T-helper 22 cell (primary cell): Measurements from ENCODE around the gene TMEM263.
A peak's percentile ranks its signal among the peaks of the same experiment; 100 is the strongest.

Experiments
- DNase-seq: peaks from one replicate; pipeline ENCODE4 v3.0.0-alpha.2; 2020; ENCODE audit warnings: low read depth

Gene TMEM263

DNA sequence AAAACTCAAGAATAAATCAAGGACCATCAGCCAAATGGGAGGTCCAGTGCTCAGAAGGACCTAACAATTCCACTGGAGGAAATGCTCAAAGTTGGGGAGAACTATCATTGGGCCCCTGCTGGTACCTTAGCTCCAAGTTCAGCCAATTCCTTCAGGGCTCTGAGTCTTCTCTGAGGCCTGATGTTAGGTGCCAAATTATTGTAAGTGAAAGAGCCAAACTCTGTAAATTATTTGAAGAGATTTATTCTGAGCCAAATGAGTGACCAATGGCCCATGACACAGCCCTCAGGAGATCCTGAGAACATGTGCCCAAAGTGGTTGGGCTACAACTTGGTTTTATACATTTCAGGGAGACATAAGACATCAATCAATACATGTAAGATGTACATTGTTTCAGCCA lies 8.2 kb upstream of the TMEM263 start:
- no peak for DNase-seq

DNA sequence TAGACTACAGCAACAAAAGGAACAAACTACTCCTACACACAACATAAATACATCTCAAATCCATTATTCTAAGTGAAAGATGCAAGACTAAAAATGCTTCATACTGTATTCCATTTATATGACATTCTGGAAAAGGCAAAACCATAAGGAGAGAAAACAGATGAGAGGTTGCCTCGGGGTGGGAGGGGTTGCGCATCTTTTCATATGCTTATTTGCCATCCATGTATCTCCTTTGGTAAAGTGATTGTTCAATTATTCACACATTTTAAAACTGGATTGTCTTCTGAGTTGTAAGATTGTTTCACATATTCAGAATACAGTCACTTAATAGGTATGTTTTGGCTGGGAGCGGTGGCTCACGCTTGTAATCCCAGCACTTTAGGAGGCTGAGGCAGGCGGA lies 5.1 kb upstream of the TMEM263 start:
- no peak for DNase-seq

- DNase-seq: no peak
Measured at GRCh38 chr12:106953352-106954250, 2.1 kb upstream of the TMEM263 start.

GRCh38 chr12:106954462-106955376 lies 988 bp upstream of the TMEM263 start:
- DNase-seq: peak; percentile 1

GRCh38 chr12:106956048-106956578 lies 406 bp downstream of the TMEM263 start:
- DNase-seq: peak; percentile 43

DNA sequence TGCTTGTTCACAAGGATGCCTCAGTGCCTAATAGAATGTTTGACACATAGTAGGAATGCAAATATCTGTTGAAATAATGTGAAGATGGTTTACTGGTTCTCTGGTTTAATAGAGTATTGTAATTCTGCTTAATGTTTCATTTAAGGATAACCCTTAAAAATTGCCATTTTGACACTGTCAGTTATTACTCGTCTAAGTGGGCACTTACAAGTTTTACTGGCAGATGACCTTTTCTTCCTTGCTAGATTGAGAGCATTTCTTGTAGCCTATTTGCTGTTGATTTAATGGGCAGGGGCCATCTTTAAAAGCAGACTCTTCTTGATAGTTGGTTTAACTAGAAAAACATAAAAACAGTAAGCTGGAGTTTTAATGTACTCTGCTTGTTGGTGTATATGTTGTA lies 1.9 kb downstream of the TMEM263 start:
- no peak for DNase-seq

DNA sequence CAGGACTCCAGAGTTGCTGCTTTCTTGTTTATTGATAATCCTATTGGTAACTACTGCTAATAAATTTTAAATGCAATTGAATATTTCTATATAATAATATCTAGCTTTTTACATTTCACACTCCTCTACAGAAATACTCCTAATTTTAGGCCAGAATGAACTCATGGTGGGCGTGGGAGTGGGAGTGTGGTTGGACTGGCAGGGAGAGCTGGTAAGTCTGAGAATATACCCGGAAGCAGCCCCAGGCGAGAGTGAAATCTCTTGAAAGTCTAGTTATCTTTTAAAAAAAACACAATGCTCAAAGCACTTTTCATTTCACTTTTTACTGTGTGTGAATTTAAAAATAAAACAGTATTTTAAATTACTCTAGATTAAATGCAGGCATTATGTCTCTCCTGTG lies 4.7 kb downstream of the TMEM263 start:
- DNase-seq: no peak

DNA sequence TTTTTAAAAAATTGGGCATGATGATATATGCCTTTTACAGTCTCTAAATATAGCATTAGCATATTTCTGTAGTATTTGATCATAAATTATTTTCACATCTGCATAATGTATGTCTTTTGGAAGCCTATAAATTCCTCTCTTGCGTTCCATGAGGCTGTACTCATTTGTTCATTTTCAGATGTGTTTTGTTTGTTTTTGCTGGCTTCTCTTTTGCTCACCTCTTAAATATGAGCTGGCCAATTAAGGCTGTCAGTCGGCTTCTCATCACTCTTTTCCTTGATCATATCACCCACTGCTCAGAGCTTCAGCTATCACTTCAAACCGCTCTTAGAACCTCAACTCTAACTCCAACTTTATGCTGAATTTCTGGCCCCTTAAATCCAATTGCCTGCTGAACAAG lies 6.6 kb downstream of the TMEM263 start:
- no peak for DNase-seq

GRCh38 chr12:106964526-106964925 lies 8.8 kb downstream of the TMEM263 start:
- DNase-seq: no peak

DNA sequence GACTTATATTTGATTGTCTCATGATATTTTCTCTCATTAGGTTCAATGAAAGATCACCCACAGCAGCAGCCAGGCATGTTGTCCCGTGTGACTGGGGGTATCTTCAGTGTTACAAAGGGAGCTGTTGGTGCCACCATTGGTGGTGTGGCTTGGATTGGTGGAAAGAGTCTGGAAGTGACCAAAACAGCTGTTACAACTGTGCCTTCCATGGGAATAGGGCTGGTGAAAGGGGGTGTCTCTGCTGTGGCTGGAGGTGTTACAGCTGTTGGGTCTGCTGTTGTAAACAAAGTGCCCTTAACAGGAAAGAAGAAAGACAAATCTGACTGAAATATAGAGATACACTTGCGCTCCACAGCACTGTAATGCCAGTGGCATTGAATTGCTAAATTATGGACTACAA lies 15.4 kb downstream of the TMEM263 start:
- no peak for DNase-seq

DNA sequence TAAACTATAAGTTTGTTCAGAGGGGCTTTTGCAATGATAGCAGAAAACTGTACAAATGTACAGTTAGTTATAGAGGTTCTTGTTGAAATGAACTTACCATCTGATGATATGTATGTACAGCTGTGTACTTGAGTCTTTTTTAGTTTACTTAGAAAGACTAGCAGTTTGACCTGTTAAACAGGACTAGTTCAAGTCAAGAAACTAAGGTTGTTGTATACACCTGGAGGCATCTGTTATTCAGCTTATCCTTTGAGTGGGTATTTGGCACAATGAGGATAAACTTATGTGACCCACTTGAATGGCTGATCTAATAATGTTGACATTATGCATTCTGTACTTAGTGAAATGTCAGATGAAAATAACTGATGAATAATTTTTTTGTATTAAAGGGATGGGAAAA lies 17.8 kb downstream of the TMEM263 start:
- no peak for DNase-seq

GRCh38 chr12:106974511-106974910 lies 18.8 kb downstream of the TMEM263 start:
- no peak for DNase-seq

- DNase-seq: no peak
Measured at GRCh38 chr12:106975098-106975497, 19.4 kb downstream of the TMEM263 start.

DNA sequence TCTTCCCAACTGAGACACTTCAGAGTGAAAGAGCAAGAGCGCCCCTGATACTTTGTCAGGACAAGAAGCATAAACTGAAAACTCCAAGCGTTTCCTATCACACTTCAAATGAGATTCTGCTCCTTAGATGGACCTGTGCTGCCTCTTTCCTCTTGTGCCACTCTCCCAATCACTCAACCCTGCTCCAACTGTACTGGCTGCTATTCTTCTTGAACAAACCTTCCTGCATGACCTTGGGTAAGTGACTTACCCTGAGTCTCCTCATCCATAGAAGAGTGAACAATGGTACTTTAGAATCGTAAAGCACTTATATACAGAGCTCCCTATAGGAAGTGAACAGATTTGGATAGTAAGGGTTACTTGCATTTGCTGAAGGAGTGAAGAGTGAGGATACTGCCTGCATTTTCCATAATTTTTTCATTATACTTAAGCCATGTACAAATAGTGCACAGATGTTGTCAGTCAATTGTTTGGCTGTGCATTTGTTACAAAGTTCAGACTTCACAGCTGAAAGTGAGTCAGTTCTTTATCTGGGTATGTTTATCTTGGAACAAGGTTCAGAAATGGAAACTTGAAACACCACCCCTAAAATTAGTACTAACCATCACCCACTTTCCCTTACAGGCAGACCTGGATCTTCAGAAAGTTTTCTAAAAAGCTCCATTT lies 20.4 kb downstream of the TMEM263 start:
- no peak for DNase-seq

DNA sequence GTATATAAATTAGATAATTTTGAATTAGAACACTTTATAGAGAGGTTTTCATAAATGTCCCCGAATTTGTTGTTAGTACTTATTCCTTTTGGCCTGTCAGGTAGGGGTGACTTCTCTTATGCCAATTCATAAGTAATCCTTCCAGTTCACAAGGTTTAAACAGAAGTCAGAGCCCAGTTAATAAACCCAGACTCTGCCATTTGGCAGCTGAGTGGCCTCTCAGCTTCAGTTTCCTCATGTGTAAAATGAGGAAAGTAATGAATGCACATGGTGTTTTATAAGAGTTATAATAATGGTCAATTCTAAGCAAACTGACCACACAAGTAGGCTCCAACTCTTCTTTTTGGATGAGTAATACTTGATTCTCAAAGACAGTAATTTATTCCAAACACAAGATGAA lies 21.0 kb downstream of the TMEM263 start:
- DNase-seq: no peak

GRCh38 chr12:106978035-106978800 lies 22.5 kb downstream of the TMEM263 start:
- DNase-seq: no peak

DNA sequence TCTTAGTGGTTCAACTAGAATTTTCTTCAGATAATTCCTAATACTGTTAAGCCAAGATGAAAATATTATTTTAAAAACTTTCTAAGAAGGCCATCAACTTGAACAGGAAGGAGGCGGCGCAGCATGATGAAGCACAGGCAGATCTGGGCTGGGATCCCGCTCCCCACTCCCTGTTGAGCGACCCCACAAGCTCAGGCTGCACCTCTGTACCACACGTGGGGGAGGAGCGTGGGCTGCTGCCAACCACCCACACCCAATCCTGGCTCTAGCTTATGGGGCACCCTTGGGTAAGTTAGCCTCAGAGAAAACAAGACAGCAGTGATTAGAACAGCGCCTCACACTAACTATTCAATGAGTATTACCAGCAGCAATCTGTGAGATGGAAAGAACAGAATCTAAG lies 25.2 kb downstream of the TMEM263 start:
- DNase-seq: no peak

GRCh38 chr12:106981788-106982187 lies 26.1 kb downstream of the TMEM263 start:
- DNase-seq: no peak

DNA sequence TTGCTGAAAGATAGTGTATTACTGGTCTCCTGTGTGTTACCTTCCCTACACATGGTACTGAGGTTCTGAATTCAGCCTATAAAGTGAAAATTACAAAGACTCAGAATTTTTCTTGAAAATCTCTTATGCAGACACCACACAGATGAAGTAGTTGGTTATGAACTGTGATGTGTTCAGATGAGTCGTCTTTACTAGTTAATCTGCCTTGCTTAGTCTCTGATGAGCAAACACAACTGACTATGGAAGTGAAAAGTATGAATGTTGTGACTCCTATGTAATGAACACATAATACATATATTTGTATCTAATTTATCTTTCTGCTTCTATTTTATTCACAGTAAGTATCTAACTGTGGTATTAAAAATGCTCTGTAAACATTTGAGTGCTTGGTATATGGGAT lies 26.5 kb downstream of the TMEM263 start:
- no peak for DNase-seq

DNA sequence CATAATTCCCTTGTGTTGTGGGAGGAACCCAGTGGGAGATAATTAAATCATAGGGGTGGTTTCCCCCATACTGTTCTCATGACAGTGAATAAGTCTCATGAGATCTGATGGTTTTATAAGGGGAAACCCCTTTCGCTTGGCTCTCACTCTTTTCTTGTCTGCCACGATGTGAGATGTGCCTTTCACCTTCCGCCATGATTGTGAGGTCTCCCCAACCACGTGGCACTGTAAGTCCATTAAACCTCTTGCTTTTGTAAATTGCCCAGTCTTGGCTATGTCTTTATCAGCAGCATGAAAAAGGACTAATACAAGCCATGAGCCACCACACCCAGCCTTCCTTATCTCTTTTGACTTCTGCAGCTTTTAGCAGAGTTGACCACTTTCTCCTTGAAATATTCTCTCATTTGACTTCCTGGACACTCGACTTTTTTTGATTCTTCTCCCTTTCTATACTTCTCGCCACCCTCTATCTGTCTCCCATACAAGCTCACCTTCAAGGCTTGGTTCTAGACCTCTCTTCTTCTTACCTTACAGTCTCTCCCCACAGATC lies 29.0 kb downstream of the TMEM263 start:
- DNase-seq: no peak

DNA sequence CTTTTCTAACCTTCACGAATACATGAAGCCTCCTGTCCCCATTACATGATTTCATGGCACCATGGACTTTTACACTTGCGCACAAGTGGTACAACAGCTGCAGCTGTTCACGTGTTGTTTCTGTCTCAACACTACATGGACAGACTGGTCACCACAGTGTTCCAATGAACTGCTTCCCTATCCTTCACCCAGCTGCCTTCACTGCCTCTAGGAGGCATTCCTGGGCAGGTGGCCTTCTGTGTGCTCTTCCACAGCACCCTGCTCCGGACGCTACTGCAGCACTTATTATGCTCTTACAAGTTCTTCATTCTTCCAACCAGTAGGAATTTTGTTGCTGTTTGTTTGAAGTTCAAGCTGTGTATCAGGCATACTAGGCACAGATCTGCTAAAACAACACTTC lies 29.8 kb downstream of the TMEM263 start:
- no peak for DNase-seq
